ENCODE results near the gene CXCL10.

The CXCL10 gene

DNA sequence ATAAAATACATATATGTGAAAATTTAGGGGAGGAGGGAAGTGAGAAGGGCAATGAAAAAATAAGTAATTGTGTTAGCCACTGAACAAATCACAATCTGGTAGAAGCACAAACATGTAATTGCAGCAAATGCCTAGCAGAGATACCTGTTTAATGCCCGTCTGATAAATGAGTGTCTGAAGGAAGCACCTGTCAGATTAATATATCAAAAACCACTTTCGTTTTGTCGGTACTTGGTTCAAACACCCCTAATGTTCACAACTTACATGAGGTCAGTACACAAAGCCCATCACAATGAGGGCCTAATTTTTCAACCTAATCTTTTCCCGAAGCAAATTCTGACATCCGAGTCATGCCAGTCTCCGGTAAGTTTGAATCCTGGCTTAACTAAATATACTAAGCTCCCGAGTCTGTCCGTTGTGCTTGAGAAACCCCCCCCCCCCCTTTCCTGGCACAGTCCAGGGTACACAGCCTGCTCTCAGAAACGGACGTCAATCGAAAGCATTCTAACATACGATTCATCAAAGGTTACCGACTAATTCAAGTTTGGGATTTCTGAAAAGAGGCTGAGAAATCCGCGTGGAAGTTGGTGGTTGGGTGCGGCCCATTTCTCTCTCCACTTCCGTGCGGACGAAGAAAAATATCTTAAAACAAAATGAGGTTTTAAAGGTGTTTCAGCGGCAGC, 33.3 kb downstream of the CXCL10 start:
- no peak for DNase-seq

DNA sequence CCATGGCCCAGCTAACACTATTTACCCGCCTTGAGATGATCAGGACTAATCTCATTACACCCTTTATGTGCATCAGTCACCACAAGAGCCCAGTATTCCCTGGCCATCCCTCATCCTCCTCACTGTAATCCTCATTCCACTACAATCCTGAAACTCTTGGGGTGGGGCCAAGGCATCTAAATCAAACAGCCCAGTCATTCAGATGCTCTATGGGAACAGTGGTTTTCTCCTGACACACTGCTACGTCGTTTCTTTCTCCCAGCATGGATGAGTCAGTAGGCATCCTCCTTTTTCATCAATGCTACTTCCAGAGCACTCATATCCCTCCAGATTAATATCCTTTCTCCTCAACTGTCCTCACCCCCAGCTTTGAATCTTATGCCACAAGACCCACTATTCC, 38.2 kb downstream of the CXCL10 start:
- no peak for DNase-seq

DNA sequence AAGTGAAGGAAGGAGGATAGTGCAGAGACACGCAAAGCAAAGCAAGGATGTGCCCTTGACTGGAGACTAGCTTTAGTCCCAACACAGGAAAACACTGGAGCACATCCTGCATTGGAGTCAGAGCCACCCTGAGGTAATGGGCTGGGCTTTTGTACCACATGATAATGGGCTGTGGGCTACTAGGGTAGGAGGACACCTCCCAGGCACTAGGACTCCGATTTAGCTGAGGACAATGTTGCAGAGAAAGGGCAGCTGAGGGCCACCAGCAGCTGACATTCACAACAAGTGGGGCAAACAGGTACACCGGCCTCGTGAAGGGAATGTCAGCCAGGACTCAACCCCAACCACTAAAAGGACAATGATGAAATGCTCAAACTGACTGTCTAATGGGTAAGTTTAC, 42.7 kb downstream of the CXCL10 start:
- DNase-seq: no peak

DNA sequence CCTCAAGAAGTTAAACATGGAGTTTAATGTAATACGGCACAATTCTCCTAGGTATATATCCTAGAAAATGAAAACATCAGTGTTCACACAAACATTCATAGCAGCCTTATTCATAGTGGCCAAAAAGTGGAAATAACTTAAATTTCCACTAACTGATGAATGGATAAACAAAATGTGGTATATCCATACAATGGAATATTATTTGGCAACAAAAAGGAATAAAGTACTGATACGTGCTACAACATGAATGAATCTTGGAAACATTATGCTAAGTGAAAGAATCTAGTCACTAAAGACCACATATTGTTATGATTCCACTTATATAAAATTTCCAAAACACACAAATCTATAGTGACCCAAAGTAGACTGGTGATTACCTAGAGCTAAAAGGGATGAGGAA, 47.1 kb downstream of the CXCL10 start:
- DNase-seq: no peak

DNA sequence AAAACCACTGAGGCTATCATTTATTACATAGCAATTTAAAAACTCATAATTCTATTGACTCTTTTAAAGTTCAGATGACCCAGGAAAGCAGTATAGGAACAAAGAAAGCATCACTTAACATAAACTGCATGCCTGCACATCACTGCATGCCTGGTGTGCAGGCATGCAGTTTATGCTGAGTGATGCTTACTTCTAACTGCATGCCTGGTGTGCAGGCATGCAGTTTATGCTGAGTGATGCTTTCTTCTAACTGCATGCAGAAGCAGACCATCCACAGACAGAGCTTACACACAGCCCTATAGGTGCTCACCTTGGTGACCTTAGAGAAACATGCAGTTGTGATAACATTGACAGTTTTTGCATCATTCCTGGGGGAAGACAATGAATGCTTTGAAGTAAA, 49.5 kb downstream of the CXCL10 start:
- no peak for DNase-seq

All from effector CD8-positive, alpha-beta T cell (primary cell).